ENCODE results near the gene PKD2. TPM values are rescaled to one million over a fixed set of nuclear protein-coding genes. Genes with fewer than 3 reads are reported as not detected.

PKD2 gene
- total and polyA plus RNA-seq, 2 of the 4 experiments (the other 2 are of a cell fraction) = 43.8 to 51.3 TPM

DNA sequence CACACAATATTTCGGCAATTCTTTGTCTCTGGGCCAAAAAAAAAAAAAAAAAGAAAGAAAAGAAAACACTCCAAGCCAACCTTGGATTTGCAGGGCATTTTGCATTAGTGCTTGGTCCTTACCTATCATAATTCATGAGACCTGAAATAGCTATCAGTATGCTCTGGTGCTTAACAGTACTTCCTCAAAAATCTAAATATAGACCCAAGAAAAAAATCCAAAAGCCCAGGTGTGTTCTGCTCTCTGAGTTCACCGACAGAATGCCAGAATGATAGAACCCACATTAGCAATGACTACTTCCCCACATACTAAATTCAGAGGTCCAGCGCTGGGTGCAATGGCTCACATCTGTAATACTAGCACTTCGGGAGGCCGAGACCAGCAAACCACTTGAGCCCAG lies 108.2 kb downstream of the PKD2 start:
- POLR2A ChIA-PET (ENCODE audit: unreplicated experiment) = no interaction called here

More for the DNA sequence above, 108.2 kb downstream of the PKD2 start:
- no peak overlapping the region for H2BK120ac ChIP-seq (ENCODE audit: low read depth, low read length)
- H3K4ac ChIP-seq (ENCODE audit: low read depth, low read length) = no peak overlapping the region
- H4K91ac ChIP-seq (ENCODE audit: insufficient read depth, low read depth, low read length) = no peak overlapping the region
- H3K9ac ChIP-seq (ENCODE audit: low read depth, low read length) = no peak overlapping the region
- no peak overlapping the region for H4K5ac ChIP-seq (ENCODE audit: low read depth, low read length)
- H4K20me1 ChIP-seq (ENCODE audit: insufficient read depth, low read length) = no peaks in the 10 kb centered on the region
- H3K18ac ChIP-seq (ENCODE audit: low read depth, low read length) = no peak overlapping the region
- no peaks in the 10 kb centered on the region for H3K4me1 ChIP-seq (ENCODE audit: control insufficient read depth, insufficient read depth, low read length)
- no peak overlapping the region for H3K27ac ChIP-seq (ENCODE audit: insufficient read depth, low read length)
- no TSS peak for BruUV-seq (replicated peaks)
- no peaks in the 10 kb centered on the region for H3K9me1 ChIP-seq (ENCODE audit: insufficient read depth, low read length)
- intact Hi-C loops (cut with micrococcal nuclease) (no loop called here), dilution Hi-C loops (cut with HindIII; ENCODE audit: low sequenced_read_pairs, unreplicated experiment) (no loop called here), in situ Hi-C loops (cut with MboI; ENCODE audit: low sequenced_read_pairs) (no loop called here)
- H3K9me3 ChIP-seq (ENCODE audit: control insufficient read depth, insufficient read depth, low read length) = peaks cover 10% of the 10 kb centered on the region
- H3K23ac ChIP-seq (ENCODE audit: low read depth, low read length) = no peak overlapping the region
- no peak for DNase-seq
- no peak overlapping the region for H2BK20ac ChIP-seq (ENCODE audit: low read depth, low read length)
- H3K36me3 ChIP-seq (ENCODE audit: control insufficient read depth, insufficient read depth, low read length) = no peaks in the 10 kb centered on the region
- no peak overlapping the region for H3K14ac ChIP-seq (replicated peaks; ENCODE audit: low read depth, low read length)
- H2AK9ac ChIP-seq (replicated peaks; ENCODE audit: low read depth, low read length, poor library complexity) = no peak overlapping the region
- no peak for ATAC-seq (ENCODE audit: low read depth)
- H2BK15ac ChIP-seq (ENCODE audit: low read depth, low read length) = no peak overlapping the region
- H3K56ac ChIP-seq (ENCODE audit: extremely low read depth, insufficient read depth, low read length) = no peak overlapping the region
- WGBS, 2 experiments (ENCODE audit: extremely low coverage in 2 of 2, insufficient read length in 1 of 2) = 100% methylated on average over 1 of the region's 5 CpGs; no CpG with 5 or more reads in 1 of the 2 experiments
- no peak overlapping the region for H3K4me3 ChIP-seq (ENCODE audit: insufficient read depth, low read depth, low read length)
- no peak overlapping the region for H3K4me2 ChIP-seq (ENCODE audit: low read depth, low read length)
- H3K79me1 ChIP-seq (ENCODE audit: low read depth in 1 of 2, low read length in 2 of 2) = no peaks in the 10 kb centered on the region
- H2AFZ ChIP-seq (replicated peaks; ENCODE audit: low read length, poor library complexity) = no peak overlapping the region
- H2AK5ac ChIP-seq (ENCODE audit: low read depth, low read length) = no peak overlapping the region
- H4K8ac ChIP-seq (ENCODE audit: low read depth in 2 of 2, low read length in 2 of 2) = no peak overlapping the region
- CTCF ChIA-PET = no interaction called here
- H2BK5ac ChIP-seq (ENCODE audit: low read depth, low read length, poor library complexity, severe bottlenecking) = no peak overlapping the region
- no peaks in the 10 kb centered on the region for H3K27me3 ChIP-seq (ENCODE audit: control insufficient read depth, insufficient read depth, low read length)
- no peak for TF ChIP-seq BHLHE40 (IDR thresholded peaks at IDR 0.05; ENCODE audit: low read depth, low read length)
- TF ChIP-seq MAFK (IDR thresholded peaks at IDR 0.05; ENCODE audit: low read depth, low read length) = no peak
- TF ChIP-seq, protein P1, sequence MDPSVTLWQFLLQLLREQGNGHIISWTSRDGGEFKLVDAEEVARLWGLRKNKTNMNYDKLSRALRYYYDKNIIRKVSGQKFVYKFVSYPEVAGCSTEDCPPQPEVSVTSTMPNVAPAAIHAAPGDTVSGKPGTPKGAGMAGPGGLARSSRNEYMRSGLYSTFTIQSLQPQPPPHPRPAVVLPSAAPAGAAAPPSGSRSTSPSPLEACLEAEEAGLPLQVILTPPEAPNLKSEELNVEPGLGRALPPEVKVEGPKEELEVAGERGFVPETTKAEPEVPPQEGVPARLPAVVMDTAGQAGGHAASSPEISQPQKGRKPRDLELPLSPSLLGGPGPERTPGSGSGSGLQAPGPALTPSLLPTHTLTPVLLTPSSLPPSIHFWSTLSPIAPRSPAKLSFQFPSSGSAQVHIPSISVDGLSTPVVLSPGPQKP (IDR thresholded peaks at IDR 0.05; ENCODE audit: borderline replicate concordance, low read depth, low read length) = no peak
- TF ChIP-seq, protein P2, sequence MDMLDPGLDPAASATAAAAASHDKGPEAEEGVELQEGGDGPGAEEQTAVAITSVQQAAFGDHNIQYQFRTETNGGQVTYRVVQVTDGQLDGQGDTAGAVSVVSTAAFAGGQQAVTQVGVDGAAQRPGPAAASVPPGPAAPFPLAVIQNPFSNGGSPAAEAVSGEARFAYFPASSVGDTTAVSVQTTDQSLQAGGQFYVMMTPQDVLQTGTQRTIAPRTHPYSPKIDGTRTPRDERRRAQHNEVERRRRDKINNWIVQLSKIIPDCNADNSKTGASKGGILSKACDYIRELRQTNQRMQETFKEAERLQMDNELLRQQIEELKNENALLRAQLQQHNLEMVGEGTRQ (IDR thresholded peaks at IDR 0.05; ENCODE audit: low read depth, low read length) = no peak

Measured in IMR-90 (cell line).